Psoas muscle (tissue), 8 donors: ENCODE measurements around the gene TYW1B. TPM values are rescaled to one million over a fixed set of nuclear protein-coding genes. Genes with fewer than 3 reads are reported as not detected.
"Not testable (repeated sequence)": the region's sequence is repeated elsewhere in the genome, so short reads cannot be mapped to it uniquely, and the experiment has no call there.

Experiments
- ATAC-seq, 4 donors: fragments of 200-7000 bp; cut with Tn5 transposase; one replicate each; pipeline ENCODE4 v1.9.1; 2020; ENCODE audit warnings: moderate library complexity in 3 of 4, mild to moderate bottlenecking in 2 of 4
- DNase-seq, 2 donors: peaks; one replicate each; pipeline ENCODE4 v3.0.0-alpha.2; 2020
- H3K27ac ChIP-seq: fragments of 200-600 bp; one replicate; pipeline ENCODE4 v1.8.0; 2022
- H3K27me3 ChIP-seq, 3 donors: fragments of 200-600 bp in 1 of 3; one replicate each; pipeline versions ENCODE4 v1.6.1 to v1.8.0; 2013 to 2022; ENCODE audit warnings: low read length in 2 of 3, mild to moderate bottlenecking in 2 of 3, moderate library complexity in 1 of 3; ENCODE audit not compliant: insufficient read depth in 3 of 3
- H3K36me3 ChIP-seq, 2 donors: fragments of 200-600 bp in 1 of 2; one replicate each; pipeline versions ENCODE4 v1.6.1 to v1.8.0; 2013 to 2022; ENCODE audit warnings: low read depth in 1 of 2, mild to moderate bottlenecking in 1 of 2, moderate library complexity in 1 of 2; ENCODE audit not compliant: insufficient read depth in 1 of 2
- H3K4me1 ChIP-seq: fragments of 200-600 bp; one replicate; pipeline ENCODE4 v1.8.0; 2022
- H3K4me3 ChIP-seq: fragments of 200-600 bp; one replicate; pipeline ENCODE4 v1.8.0; 2022; ENCODE audit warnings: mild to moderate bottlenecking
- H3K9me3 ChIP-seq: fragments of 200-600 bp; one replicate; pipeline ENCODE4 v1.8.0; 2022
- WGBS, 3 donors: extraction: QIAGEN DNeasy Blood & Tissue Kit; methylation state at CpG; one replicate each; pipeline versions ENCODE4 v1.1.6 to v1.1.7; 2013; 5-methylcytosine and 5-hydroxymethylcytosine counted together
- intact Hi-C, 2 donors: fragments of 100-400 bp; cut with DNase I; formaldehyde crosslinking; loops; one replicate each; pipeline versions ENCODE4 v1.11.0 to v1.14.2; 2022
- long read RNA-seq, 2 donors: library from polyadenylated mRNA; unstranded; transcript quantifications; one replicate each; pipeline ENCODE4 v2.0.0, GENCODE V29; 2021
- polyA plus RNA-seq, 3 donors: library from polyadenylated mRNA; stranded (reverse); fragments of 200-250 nt; gene quantifications; one replicate each; pipeline ENCODE4 v1.2.3, GENCODE V29; 2013
- total RNA-seq, 4 donors: library from RNA; stranded (reverse); fragmentation: NEBNext Ultra II Directional in 2 of 4; extraction: Animal tissue kit (Norgen Biotek cat#: 25700) in 2 of 4; gene quantifications; one replicate each; pipeline versions ENCODE4 v1.2.1 to v1.2.4, GENCODE V29; 2021 to 2023
- donor health status: healthy with polysubstance abuse.
- donor health status: DM: no; HTN: no; CAD: no; lungs with moderate emphysema.
- donor health status: Bipolar disorder and iron deficiency.
- donor health status: healthy.
- donor health status: DM: yes; HTN: yes; CAD: no.
- donor health status: DM: no; HTN: no; CAD: no.
- donor health status: DM: no; HTN: no; CAD: no.
- donor health status: DM: yes; HTN: yes; CAD: no.

Gene TYW1B, protein sequence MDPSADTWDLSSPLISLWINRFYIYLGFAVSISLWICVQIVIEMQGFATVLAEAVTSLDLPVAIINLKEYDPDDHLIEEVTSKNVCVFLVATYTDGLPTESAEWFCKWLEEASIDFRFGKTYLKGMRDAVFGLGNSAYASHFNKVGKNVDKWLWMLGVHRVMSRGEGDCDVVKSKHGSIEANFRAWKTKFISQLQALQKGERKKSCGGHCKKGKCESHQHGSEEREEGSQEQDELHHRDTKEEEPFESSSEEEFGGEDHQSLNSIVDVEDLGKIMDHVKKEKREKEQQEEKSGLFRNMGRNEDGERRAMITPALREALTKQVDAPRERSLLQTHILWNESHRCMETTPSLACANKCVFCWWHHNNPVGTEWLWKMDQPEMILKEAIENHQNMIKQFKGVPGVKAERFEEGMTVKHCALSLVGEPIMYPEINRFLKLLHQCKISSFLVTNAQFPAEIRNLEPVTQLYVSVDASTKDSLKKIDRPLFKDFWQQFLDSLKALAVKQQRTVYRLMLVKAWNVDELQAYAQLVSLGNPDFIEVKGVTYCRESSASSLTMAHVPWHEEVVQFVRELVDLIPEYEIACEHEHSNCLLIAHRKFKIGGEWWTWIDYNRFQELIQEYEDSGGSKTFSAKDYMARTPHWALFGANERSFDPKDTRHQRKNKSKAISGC
- 1 to 10 TPM; 1.2 to 4.2 (median 2.0) TPM for total RNA-seq
- 1 to 10 TPM; 1.1 to 6.5 (median 1.5) TPM for polyA plus RNA-seq
- long read RNA-seq, donor 1 = 0 reads
- long read RNA-seq, donor 2, partial matches to known transcripts = 1 of 4 reads
- long read RNA-seq, donor 2, other reads (novel, unspliced or antisense) = 3 of 4 reads

DNA sequence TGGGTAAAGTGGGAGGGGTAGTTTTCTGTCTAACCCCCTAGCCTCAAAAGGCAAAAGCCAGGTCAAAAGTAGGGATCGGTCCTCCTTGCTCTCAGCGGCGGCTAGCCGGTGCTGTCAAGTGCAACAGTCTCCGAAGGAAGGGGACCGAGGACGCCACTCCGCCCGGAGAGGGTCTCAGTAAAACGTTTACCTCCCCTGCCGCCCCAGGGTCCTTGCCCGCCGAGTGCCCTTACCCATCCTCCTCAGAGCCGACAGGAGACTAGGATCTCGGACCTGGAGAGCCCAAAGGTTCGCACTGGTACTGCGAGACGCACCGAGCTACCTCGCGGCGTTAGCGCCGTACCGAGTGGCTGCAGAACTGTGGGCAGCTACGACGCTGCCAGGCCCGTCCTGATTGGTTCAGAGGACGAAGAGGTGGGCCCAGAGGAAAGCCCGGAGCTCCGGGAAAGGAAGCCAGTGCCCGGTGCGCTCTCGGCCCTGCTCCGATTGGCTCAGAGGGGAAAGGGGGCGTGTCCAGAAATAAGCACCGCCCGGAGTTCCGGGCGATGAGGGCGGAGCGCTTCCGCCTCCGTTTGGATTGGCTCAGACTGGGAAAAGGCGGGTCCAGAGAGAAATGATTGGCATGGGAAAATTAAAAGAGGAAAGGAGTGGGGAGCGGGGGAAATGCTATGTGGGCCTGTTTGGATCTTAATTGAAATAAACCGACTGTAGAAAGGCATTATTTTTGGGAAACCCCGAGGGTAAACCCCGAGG is at the start of gene TYW1B:
Gene TYW1B (minus strand): TSS at position 362 of the 753 bp plus-strand sequence. CDS start 125 bp downstream, at position 237.
- peaks cover 20% of the 10 kb centered on the region for H3K4me1 ChIP-seq
- intact Hi-C loops, H3K9me3 ChIP-seq, H3K27me3 ChIP-seq: not testable (repeated sequence)
- DNase-seq (peak; percentile 96 to 99), ATAC-seq (peak; percentile 81 to 90 (median 85))
- H3K27ac ChIP-seq = peak within 1 kb of the TSS; percentile 98
- WGBS, 3 donors = 0 to 1% (median 0%) methylated on average over 41 to 49 of the region's 49 CpGs
- peaks cover 2 to 28% of the 10 kb centered on the region in 2 donors for H3K36me3 ChIP-seq
- peak within 1 kb of the TSS; percentile 84 for H3K4me3 ChIP-seq

DNA sequence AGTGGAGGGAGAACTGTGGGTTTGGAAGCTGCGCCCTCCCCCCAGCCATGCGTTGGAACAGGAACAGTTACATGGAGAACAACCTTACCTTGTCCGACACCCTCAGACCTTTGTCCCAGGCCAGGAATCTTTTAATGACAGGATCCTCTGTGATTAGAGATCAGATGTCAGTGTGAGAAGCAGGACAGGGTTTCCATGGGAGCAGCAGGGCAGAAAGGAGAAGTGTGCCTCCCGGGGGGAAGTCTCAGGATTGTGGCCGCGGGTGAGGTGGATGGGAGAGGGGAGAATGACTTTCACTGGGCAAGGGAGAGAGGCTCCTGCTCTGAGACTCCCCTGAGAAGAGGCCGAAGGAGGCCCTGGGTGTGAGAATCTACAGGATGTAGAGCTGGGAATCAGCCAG is 39.6 kb upstream of the TYW1B start:
- H3K36me3 ChIP-seq, H3K9me3 ChIP-seq, H3K4me1 ChIP-seq, H3K4me3 ChIP-seq, H3K27me3 ChIP-seq, intact Hi-C loops, DNase-seq, H3K27ac ChIP-seq, ATAC-seq: not testable (repeated sequence)
- WGBS, 3 donors = 27 to 29% (median 29%) methylated on average over 5 to 6 of the region's 7 CpGs

DNA sequence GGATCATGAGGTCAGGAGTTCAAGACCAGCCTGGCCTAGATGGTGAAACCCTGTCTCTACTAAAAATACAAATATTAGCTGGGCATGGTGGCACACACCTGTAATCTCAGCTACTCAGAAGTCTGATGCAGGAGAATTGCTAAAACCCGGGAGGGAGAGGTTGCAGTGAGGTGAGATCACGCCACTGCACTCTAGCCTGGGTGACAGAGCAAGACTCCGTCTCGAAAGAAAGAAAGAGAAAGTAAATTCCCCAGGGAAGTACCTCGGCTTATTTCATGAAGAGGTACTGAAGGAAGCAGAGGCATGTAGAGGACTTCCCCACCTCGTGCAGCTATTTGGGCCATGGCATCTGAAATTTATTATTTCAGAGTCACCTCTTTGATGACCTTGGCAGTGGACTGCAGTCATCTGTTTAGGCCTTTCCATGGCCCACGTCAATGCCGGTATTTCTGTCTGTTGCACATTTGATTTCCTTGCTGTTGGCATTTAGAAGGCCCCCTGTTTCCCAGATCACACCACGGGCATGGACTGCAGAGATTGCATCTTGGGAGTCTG is 30.9 kb upstream of the TYW1B start:
- H3K4me3 ChIP-seq, H3K4me1 ChIP-seq, ATAC-seq, H3K9me3 ChIP-seq, H3K36me3 ChIP-seq, H3K27me3 ChIP-seq, DNase-seq, H3K27ac ChIP-seq, intact Hi-C loops: not testable (repeated sequence)
- WGBS, 3 donors = 75 to 77% (median 76%) methylated on average over 9 of the region's 9 CpGs

DNA sequence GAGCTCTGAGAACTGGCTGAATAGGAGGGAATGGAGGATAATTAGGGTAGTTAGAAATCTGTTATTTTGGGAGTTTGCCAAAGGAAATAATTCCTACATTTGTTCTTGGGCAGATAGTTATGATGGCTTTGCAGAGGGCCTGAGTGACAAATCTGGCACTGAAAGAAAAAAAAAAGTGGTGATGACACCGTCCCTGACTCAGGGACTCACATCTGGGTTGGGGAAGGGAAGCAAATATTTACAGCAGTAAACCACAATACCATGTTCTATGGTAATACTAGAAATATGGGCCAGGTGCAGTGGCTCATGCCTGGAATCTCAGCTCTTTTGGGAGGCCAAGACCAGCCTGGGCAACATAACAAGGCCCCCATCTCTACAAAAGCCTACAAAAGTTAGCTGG is 29.9 kb upstream of the TYW1B start:
- 32 to 50% (median 46%) methylated on average over 1 of the region's 1 CpG for WGBS, 3 donors
- H3K9me3 ChIP-seq, DNase-seq, H3K27ac ChIP-seq, H3K4me1 ChIP-seq, ATAC-seq, H3K4me3 ChIP-seq, H3K27me3 ChIP-seq, intact Hi-C loops, H3K36me3 ChIP-seq: not testable (repeated sequence)

DNA sequence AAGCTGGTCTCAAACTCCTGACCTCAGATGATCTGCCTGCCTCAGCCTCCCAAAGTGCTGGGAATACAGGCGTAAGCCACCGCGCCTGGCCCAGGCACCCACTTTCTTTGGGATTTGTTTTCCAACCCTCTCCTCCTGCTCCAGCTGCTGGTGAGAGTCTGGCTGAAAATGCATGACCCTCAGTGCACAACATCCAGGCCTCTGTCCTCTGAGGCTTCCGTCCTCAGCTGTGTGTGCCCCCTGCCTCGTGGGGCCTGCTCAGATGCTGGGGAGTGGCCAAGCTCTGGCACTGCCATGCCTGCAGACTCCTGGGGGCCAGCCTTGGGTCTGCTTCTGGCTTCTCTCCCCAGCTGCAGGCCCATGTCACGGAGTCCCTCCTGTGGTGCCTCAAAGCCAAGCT is 27.3 kb upstream of the TYW1B start:
- DNase-seq, H3K9me3 ChIP-seq, intact Hi-C loops, H3K27me3 ChIP-seq, H3K36me3 ChIP-seq, H3K27ac ChIP-seq, H3K4me1 ChIP-seq, H3K4me3 ChIP-seq: not testable (repeated sequence)
- WGBS, 3 donors = 80 to 86% (median 85%) methylated on average over 6 of the region's 6 CpGs
- ATAC-seq = peak in 1 of 4 donors; percentile 35

DNA sequence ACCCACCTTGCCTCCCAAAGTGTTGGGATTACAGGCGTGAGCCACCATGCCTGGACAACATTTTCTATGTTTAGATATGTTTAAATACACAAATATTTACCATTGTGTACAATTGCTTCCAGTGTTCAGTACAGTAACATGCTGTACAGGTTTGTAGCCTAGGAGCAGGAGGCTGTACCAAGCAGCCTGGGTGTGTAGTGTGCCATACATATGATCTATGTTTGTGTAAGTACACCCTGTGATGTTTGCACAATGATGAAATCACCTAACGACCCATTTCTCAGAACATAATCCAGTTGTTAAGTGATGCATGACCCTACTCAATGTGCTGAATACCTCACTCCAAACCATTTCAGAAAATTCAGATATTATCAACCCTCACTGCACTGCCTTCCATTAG is 24.9 kb upstream of the TYW1B start:
- H3K36me3 ChIP-seq, H3K4me1 ChIP-seq, H3K4me3 ChIP-seq, ATAC-seq, H3K27ac ChIP-seq, DNase-seq, intact Hi-C loops, H3K27me3 ChIP-seq, H3K9me3 ChIP-seq: not testable (repeated sequence)
- 91 to 100% (median 95%) methylated on average over 1 of the region's 2 CpGs for WGBS, 3 donors

DNA sequence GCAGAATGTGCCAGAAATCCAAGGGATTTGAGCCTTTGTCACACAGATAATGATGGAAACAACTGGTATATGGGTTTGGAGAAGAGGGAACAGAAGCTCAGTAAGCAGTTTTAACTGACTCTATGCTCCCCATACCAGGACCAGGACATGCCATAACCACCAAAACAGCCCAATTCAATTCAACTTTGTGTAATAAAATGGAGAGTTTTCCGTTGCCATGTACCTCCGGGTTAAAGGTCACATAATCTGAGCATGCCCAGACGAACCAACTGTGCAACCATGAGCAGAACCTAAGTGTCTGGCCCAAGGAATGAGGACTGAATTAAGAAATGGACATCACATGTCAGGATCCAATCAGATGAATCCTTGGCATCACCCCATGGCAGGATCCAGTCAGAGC is 22.7 kb upstream of the TYW1B start:
- H3K27ac ChIP-seq, H3K36me3 ChIP-seq, ATAC-seq, H3K27me3 ChIP-seq, intact Hi-C loops, H3K4me1 ChIP-seq, H3K4me3 ChIP-seq, H3K9me3 ChIP-seq, DNase-seq: not testable (repeated sequence)
- 74 to 80% (median 79%) methylated on average over 3 of the region's 3 CpGs for WGBS, 3 donors

DNA sequence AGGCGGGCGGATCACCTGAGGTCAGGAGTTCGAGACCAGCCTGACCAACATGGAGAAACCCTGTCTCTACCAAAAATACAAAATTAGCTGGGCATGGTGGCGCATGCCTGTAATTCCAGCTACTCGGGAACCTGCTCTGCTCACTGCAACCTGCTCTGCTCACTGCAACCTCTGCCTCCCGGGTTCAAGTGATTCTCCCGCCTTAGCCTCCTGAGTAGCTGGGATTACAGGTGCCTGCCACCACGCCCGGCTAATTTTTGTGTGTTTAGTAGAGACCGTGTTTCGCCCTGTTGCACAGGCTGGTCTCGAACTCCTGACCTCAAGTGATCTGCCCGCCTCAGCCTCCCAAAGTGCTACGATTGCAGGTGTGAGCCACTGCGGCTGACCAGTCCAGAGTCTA is 16.1 kb upstream of the TYW1B start:
- intact Hi-C loops, H3K9me3 ChIP-seq, H3K27ac ChIP-seq, H3K4me1 ChIP-seq, DNase-seq, H3K27me3 ChIP-seq, H3K4me3 ChIP-seq, ATAC-seq: not testable (repeated sequence)
- peaks cover 0 to 18% of the 10 kb centered on the region in 2 donors for H3K36me3 ChIP-seq
- WGBS, 3 donors = 94 to 96% (median 95%) methylated on average over 15 of the region's 15 CpGs

DNA sequence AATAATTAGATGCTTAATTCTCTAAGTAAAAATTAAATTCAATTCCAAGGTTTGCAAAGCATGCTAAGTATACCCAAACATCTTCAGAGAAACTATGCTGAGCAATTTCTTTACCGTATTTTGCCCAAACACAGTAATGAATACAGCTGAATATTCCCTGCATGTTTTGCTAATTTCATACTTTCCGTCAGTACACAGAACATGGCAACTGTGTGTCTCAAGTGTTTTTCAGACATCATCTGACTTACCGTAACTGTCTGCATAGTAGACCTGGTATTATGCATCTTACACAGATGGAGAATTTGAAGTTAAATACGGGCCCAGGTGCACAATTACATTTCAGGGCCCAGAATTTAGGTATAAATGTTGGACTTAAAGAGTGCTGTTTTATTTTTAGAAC is 15.2 kb upstream of the TYW1B start:
- intact Hi-C loops, DNase-seq, H3K9me3 ChIP-seq, H3K4me1 ChIP-seq, H3K27me3 ChIP-seq, ATAC-seq, H3K4me3 ChIP-seq, H3K27ac ChIP-seq: not testable (repeated sequence)
- WGBS, 3 donors = 90 to 94% (median 92%) methylated on average over 3 to 4 of the region's 4 CpGs
- peaks cover 0 to 25% of the 10 kb centered on the region in 2 donors for H3K36me3 ChIP-seq

DNA sequence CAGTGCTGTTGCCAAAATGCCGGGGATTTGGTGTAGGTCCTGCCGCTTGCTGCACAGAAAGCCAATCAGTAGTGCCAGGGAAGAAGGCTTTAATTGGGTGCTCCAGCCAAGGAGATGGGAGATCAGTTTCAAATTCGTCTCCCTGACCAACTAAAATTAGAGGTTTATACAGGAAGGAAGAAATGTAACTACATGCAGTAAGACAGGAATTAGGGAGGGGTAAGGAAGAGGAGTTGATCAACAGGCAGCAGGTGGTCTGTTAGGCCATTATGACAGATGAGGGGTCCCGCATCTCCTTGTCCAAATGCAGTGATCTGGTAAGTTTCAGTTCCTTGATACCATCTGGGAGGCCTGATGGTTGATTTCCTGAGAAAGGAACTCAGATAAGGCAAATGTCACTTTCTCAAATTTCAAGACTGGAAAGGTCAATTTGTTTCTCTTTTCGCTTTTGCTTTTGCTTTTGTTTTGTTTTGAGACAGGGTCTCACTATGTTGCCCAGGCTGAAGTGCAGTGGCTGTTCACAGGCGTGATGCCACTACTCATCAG is 13.0 kb upstream of the TYW1B start:
- peaks cover 0 to 46% of the 10 kb centered on the region in 2 donors for H3K36me3 ChIP-seq
- WGBS, 3 donors = 79 to 89% (median 80%) methylated on average over 6 of the region's 6 CpGs
- H3K9me3 ChIP-seq, H3K27ac ChIP-seq, H3K4me1 ChIP-seq, H3K27me3 ChIP-seq, ATAC-seq, intact Hi-C loops, H3K4me3 ChIP-seq, DNase-seq: not testable (repeated sequence)
